Natural killer cell (primary cell): ENCODE results near the gene TCL1B. TPM values are rescaled to one million over a fixed set of nuclear protein-coding genes. Genes with fewer than 3 reads are reported as not detected.

Experiments
- ATAC-seq, 3 donors: fragments of 150-1000 bp in 2 of 3; fragments of 200-7000 bp in 1 of 3; cut with Tn5 transposase; 1 replicate in 1 of 3; 2 replicates in 2 of 3; pipeline ENCODE4 v1.10.0; 2021; ENCODE audit warnings: mild to moderate bottlenecking in 2 of 3, moderate library complexity in 2 of 3
- DNase-seq, 2 donors: peaks; one replicate each; pipeline versions ENCODE4 v3.0.0 to v3.0.0-alpha.2; 2013 to 2021; ENCODE audit warnings: mixed read lengths in 1 of 2
- H3K27ac ChIP-seq: one replicate; pipeline ENCODE4 v1.5.1; 2013; ENCODE audit warnings: mild to moderate bottlenecking, low read length
- H3K27me3 ChIP-seq: one replicate; pipeline ENCODE4 v1.6.1; 2013; ENCODE audit warnings: low read length; ENCODE audit not compliant: control insufficient read depth, insufficient read depth
- H3K36me3 ChIP-seq: one replicate; pipeline ENCODE4 v1.6.1; 2013; ENCODE audit warnings: low read length; ENCODE audit not compliant: control insufficient read depth, insufficient read depth
- H3K4me1 ChIP-seq: one replicate; pipeline ENCODE4 v1.6.1; 2013; ENCODE audit warnings: low read length; ENCODE audit not compliant: control insufficient read depth, insufficient read depth
- H3K4me3 ChIP-seq: one replicate; pipeline ENCODE4 v1.5.1; 2013; ENCODE audit warnings: low read length
- H3K9me3 ChIP-seq: one replicate; pipeline ENCODE4 v1.6.1; 2013; ENCODE audit warnings: low read length; ENCODE audit not compliant: control insufficient read depth, insufficient read depth
- H3K27ac Mint-ChIP-seq, 2 donors: one replicate each; pipeline ENCODE4 v1.8.0; 2022; ENCODE audit warnings: mild to moderate bottlenecking in 2 of 2, mixed read lengths in 2 of 2, moderate library complexity in 1 of 2
- H3K27me3 Mint-ChIP-seq, 2 donors: one replicate each; pipeline ENCODE4 v1.8.0; 2022; ENCODE audit warnings: low read depth in 2 of 2, mixed read lengths in 2 of 2
- H3K36me3 Mint-ChIP-seq: one replicate; pipeline ENCODE4 v1.8.0; 2022; ENCODE audit warnings: mixed read lengths
- H3K4me1 Mint-ChIP-seq, 2 donors: one replicate each; pipeline ENCODE4 v1.8.0; 2022; ENCODE audit warnings: mixed read lengths in 2 of 2
- H3K4me3 Mint-ChIP-seq: one replicate; pipeline ENCODE4 v1.8.0; 2022; ENCODE audit warnings: mild to moderate bottlenecking, moderate library complexity, mixed read lengths
- H3K9me3 Mint-ChIP-seq, 2 donors: one replicate each; pipeline ENCODE4 v1.8.0; 2022; ENCODE audit warnings: mixed read lengths in 2 of 2
- CTCF ChIP-seq: fragments of 200-600 bp; IDR thresholded peaks from one replicate; pipeline ENCODE4 v1.8.0; 2022; ENCODE audit warnings: antibody characterized with exemption
- WGBS: methylation state at CpG from one replicate; pipeline ENCODE4 v1.1.7; 2013; ENCODE audit warnings: missing lambda C conversion rate; ENCODE audit not compliant: insufficient coverage; 5-methylcytosine and 5-hydroxymethylcytosine counted together
- intact Hi-C: fragments of 100-400 bp; cut with micrococcal nuclease; formaldehyde crosslinking; loops from one replicate; pipeline ENCODE4 v1.14.2; 2022
- total RNA-seq, 4 donors: library from RNA; stranded (reverse); fragments of 120-200 nt in 1 of 4; gene quantifications; one replicate each; pipeline versions ENCODE4 v1.2.3 to v1.2.4, GENCODE V29; 2013 to 2022

The TCL1B gene
- total RNA-seq, 3 donors from 2014 or later (not counting 1 experiment from before 2014, with no cell fraction given) = not detected

- peaks cover 2% of the 10 kb centered on the region for H3K27me3 ChIP-seq
- TF ChIP-seq CTCF = no peak
- Mint-ChIP-seq H3K4me3 (no peak overlapping the region), H3K36me3 (no peaks in the 10 kb centered on the region), H3K27me3 (peaks cover 27 to 61% of the 10 kb centered on the region in 2 donors), H3K4me1 (no peaks in the 10 kb centered on the region), H3K9me3 (no peaks in the 10 kb centered on the region), H3K27ac (no peak overlapping the region)
- H3K27ac ChIP-seq = no peak overlapping the region
- no peaks in the 10 kb centered on the region for H3K4me1 ChIP-seq
- DNase-seq = no peak
- H3K36me3 ChIP-seq = no peaks in the 10 kb centered on the region
- WGBS = 68% methylated on average over 3 of the region's 5 CpGs
- intact Hi-C loops = no loop called here
- H3K4me3 ChIP-seq = no peak overlapping the region
- no peak for ATAC-seq
- H3K9me3 ChIP-seq = no peaks in the 10 kb centered on the region
Measured at GRCh38 chr14:95700221-95700976, 14.2 kb downstream of the TCL1B start.

DNA sequence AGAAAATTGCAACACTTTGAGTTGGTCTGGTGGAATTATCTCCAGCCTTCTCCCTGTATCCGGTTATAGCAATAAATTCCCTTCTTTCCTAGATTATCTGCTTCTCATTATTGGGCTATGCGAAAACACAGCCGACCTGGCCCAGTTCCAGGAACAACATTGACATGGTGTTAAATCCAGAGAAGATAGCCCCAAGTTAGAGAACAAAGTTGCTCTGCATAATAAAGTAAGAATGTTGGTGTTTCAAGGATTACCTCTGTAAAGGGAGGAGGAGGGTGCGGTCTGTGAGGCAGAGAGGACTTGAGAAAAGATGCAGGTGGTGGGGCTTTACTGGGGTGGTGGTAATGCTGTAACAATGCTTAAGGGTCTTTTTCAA lies 15.6 kb downstream of the TCL1B start:
- peaks cover 2% of the 10 kb centered on the region for H3K27me3 ChIP-seq
- H3K9me3 Mint-ChIP-seq = no peaks in the 10 kb centered on the region
- intact Hi-C loops = no loop called here
- ATAC-seq = no peak
- no peaks in the 10 kb centered on the region for H3K9me3 ChIP-seq
- peaks cover 29 to 53% of the 10 kb centered on the region in 2 donors for H3K27me3 Mint-ChIP-seq
- H3K36me3 Mint-ChIP-seq = no peaks in the 10 kb centered on the region
- H3K36me3 ChIP-seq = no peaks in the 10 kb centered on the region
- no peak for DNase-seq
- H3K4me3 ChIP-seq = no peak overlapping the region
- 79% methylated on average over 4 of the region's 4 CpGs for WGBS
- H3K27ac ChIP-seq = no peak overlapping the region
- H3K4me1 ChIP-seq = no peaks in the 10 kb centered on the region
- no peak for TF ChIP-seq CTCF
- no peak overlapping the region for H3K4me3 Mint-ChIP-seq
- H3K27ac Mint-ChIP-seq = no peak overlapping the region
- no peaks in the 10 kb centered on the region for H3K4me1 Mint-ChIP-seq

DNA sequence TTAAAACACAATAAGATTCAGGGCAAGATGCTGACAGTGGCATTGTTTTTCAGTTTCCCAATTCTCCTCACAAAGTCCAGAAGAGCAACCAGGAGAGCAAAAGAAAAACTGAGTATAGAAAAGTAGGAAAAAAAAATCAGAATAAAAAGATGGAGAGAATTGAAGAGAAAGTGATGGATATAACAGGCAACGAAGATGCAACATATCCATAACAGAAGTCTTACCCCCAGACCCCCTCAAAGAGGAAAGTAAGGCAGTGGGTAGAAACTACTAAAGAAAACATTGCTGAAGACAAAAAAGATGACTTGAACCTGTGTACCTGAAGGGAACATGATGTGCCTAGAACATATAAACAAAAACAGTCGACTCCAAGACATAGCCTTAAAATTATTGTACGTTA lies 17.1 kb downstream of the TCL1B start:
- Histone ChIP-seq H3K27ac (no peak overlapping the region), H3K4me3 (no peak overlapping the region), H3K36me3 (no peaks in the 10 kb centered on the region), H3K4me1 (no peaks in the 10 kb centered on the region), H3K9me3 (no peaks in the 10 kb centered on the region), H3K27me3 (peaks cover 2% of the 10 kb centered on the region)
- ATAC-seq (no peak), DNase-seq (no peak)
- no peak for TF ChIP-seq CTCF
- peaks cover 23 to 56% of the 10 kb centered on the region in 2 donors for H3K27me3 Mint-ChIP-seq
- no peaks in the 10 kb centered on the region for H3K36me3 Mint-ChIP-seq
- H3K9me3 Mint-ChIP-seq = no peaks in the 10 kb centered on the region
- intact Hi-C loops = no loop called here
- H3K4me3 Mint-ChIP-seq = no peak overlapping the region
- H3K4me1 Mint-ChIP-seq = no peaks in the 10 kb centered on the region
- no CpG with 5 or more reads among the region's 3 CpGs for WGBS
- H3K27ac Mint-ChIP-seq = no peak overlapping the region

GRCh38 chr14:95703805-95704204 lies 17.6 kb downstream of the TCL1B start:
- no peak for TF ChIP-seq CTCF
- Mint-ChIP-seq H3K9me3 (no peaks in the 10 kb centered on the region), H3K4me3 (no peak overlapping the region), H3K4me1 (no peaks in the 10 kb centered on the region), H3K27ac (no peak overlapping the region), H3K27me3 (peaks cover 22 to 53% of the 10 kb centered on the region in 2 donors), H3K36me3 (no peaks in the 10 kb centered on the region)
- ATAC-seq (no peak), DNase-seq (no peak)
- intact Hi-C loops = no loop called here
- Histone ChIP-seq H3K27ac (no peak overlapping the region), H3K4me1 (no peaks in the 10 kb centered on the region), H3K36me3 (no peaks in the 10 kb centered on the region), H3K9me3 (no peaks in the 10 kb centered on the region), H3K4me3 (no peak overlapping the region), H3K27me3 (peaks cover 2% of the 10 kb centered on the region)
- WGBS = 83% methylated on average over 2 of the region's 3 CpGs
